CD4-positive, alpha-beta T cell treated with Interleukin-4 for 4 hours (primary cell): ENCODE data around the gene CACYBP.

Experiments
- DNase-seq: peaks from one replicate; pipeline ENCODE4 v3.0.0-alpha.2; 2020

CACYBP gene

GRCh38 chr1:174999936-175000696 lies at the start of gene CACYBP:
Gene CACYBP, plus strand, starts transcription at chr1:174999947. Its CDS starts 234 bp downstream, at chr1:175000181.
- peak; percentile 27 for DNase-seq

DNA sequence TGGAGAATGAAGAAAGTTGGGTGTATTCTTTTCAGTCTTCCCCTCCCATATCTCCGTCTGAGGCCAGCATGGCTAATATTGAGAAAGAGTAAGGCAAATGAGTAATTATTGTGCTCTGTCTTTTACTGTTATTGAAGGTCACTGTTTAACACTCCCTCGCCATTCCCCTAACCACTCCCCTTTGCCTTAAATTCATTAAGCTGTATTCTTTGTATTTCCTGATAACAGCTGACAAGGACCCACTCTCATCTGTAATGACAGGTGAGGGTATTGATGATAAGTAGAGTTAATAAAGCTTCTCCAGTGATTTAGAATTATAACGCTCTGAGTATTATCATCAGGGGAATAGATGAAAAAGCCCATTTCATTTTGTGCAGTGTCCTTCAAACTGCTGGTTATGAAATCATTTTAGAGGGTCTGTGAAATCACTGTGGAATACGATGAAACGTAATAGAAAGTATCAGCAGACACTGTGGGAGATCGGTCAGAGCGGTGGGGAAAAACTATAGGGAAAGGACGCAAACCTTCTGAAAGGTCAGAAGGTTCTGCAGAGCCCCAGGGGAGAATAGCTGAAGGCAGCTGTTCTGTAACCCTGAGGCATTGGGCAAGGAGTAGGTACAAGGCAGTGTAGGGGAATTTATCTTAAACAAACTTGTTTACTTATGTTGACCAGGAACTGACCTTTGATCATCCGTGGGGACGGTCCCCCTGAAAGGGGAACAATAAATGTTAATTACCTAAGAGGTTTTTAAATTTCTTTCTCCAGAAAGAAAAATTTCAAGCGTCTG lies 46.3 kb upstream of the CACYBP start:
- no peak for DNase-seq

DNA sequence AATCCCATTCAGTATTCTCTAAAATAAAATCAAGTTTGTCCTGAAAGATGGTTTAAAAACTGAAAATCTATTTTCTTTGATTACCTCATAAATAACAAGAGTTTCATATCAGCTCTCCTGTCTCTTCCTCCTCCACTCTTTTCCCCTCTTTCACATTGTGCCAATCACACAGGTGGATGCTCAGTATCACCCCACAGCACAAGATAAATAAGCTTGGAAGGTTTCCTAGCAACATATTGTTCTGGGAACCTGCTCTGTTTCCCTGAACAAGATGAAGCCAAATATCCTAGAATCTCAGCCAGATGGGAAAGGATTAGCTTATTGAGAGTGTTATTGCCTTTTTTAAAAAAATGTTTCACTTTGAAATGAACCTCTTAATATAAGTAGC lies 45.7 kb upstream of the CACYBP start:
- no peak for DNase-seq

- DNase-seq = no peak
These were observed 44.8 kb upstream of the CACYBP start for GRCh38 chr1:174954671-174955669.

- DNase-seq = no peak
These were observed 43.7 kb upstream of the CACYBP start for GRCh38 chr1:174956086-174956485.

GRCh38 chr1:174956976-174957375 lies 42.8 kb upstream of the CACYBP start:
- no peak for DNase-seq

- DNase-seq = no peak
These were observed 41.9 kb upstream of the CACYBP start for GRCh38 chr1:174957829-174958228.

DNA sequence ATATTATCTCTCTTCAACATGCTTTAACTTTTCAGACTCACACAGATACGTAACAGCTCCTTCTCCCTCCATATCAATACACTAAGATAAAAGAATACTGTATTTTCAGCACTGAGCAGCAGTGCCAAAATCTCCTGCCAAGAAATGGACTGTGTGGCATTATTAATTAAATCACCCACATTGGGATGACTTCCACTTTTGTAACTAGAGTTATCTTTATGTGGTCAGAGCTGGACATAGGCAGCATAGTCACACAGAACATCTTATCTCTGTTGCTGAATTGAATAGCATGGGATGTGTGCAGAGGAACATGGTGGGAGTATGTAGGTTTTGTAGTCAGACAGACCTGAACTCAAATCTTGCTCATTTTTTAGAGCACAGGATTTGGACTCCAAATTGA lies 41.4 kb upstream of the CACYBP start:
- DNase-seq = no peak

DNA sequence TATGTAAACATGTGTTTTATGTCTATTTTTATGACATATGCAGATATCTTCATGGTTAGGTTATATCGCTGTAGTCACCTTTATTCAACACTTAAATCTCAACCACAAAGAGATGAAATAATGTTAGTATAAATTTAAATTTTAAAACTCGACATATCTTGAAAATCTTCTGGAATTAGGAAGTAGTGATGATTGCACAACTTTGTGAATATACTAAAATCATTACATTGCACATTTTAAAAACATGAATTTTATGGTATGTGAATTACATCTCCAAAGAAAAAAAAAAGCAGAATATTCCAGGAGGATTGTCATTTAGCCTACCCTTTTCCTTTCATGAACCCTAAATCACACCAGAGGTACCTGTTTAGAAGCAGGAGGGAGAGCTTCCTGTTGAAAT lies 39.4 kb upstream of the CACYBP start:
- no peak for DNase-seq

DNA sequence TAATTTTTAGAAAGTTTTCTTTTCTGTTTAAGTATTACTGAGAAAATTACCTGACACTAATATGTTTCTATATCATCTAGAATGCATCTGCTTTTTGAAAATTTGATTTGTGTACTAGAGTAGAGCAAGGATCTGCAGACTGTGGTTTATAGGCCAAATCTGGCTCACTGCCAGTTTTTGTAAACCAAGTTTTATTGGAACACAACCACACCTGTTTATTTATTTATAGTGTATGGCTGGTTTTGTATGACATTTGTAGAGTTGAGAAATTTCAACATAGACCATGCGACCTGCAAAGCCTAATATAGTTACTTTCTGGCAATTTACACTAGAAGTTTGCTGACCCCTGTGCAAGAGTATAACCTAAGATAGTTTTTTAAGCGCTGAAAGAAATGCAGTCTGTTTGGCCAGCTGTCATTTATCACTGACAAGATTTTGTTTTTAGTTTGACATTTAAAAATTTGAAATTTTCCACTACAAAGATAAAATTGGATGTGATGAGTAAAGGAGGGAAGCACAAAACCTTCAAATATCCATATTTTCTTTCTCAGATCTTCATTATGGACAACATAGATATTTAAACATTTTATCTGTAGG lies 36.1 kb upstream of the CACYBP start:
- no peak for DNase-seq

DNA sequence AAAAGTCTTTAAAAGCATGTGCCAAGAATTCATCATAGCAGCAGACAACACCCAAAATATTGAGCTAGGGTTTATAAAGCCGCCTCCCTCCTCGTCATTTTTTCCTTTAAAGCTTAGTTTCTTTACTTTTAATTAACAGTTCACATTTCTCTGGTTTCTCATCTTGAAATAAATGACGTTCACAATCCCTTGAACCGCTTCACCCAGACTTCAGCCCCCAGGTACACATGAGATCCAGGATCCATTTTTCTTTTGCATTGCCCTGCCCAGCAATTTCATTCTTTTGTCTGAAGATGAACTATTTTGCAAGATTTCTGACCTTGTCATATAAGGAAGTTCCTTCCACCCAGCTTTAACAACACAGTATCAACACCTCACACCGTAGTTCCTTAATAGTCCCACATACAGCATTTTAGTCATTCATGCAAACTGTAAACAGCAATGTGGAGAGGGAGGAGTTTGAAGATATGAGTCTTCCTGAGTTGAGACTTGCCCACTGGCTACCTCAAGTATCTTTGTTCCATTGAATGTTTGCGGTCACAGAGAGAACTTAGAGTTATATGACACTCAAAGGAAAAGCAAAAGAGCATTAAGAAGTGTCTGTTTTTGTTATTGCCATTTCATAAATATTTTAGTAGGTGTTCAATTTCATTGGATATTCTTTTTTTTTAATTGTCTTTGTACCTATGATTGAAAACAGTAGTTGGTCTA lies 35.3 kb upstream of the CACYBP start:
- DNase-seq = peak; percentile 90

- peak; percentile 64 for DNase-seq
These were observed 34.8 kb upstream of the CACYBP start for GRCh38 chr1:174964972-174965361.

GRCh38 chr1:174965362-174966007 lies 34.3 kb upstream of the CACYBP start:
- DNase-seq = no peak

DNA sequence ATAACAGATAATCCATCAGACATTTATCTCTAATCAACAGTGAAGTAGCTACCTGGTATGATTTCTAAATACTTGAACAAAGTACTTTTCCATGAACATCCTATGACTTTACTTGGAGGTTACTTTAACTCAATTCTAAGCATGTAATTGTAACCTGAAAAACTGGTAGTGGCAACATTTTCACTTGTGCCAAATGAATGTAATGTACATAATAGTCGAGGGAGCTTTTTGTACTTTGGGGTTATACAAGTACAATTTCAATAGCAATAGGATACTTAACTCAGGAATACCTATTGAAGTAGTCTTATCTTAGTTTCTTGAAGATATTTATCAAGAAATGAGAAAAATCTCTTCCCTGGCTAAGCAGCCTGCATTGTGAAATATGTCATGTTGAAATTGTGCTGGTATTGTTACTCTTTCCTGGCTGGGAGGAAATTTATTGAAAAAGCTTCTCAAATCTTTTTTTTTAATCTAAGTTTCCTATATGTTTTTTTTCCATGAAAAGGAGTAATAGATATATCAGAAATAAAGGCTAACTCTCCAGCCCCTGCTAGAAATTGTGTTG lies 33.7 kb upstream of the CACYBP start:
- no peak for DNase-seq

- peak; percentile 76 for DNase-seq
These were observed 31.7 kb upstream of the CACYBP start for GRCh38 chr1:174967845-174968705.

DNA sequence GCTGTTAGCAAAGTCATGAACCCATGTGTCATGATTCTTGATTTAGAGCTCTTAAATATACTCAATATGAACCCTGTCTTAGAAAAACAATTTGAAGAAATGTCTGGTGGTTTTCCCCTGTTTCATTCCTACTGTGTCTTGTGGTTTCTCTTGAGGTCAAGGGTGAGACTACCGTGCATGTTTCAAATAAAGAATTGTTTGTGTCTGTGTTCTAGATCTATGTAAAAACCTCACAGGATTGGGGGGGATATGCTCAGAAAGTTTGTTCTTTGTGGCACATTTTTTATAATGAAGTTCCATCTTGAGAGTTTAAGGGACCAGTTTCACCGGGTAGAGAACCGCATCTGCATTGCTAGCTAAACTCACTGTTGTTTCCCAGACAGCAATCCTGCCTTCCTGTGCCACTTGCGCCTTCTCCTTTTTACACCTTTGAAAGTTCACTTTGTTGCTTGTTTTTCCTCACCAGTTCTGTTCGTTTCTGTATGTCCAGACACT lies 30.9 kb upstream of the CACYBP start:
- DNase-seq = peak; percentile 92

GRCh38 chr1:174969977-174970376 lies 29.8 kb upstream of the CACYBP start:
- DNase-seq = no peak

- DNase-seq = no peak
These were observed 28.3 kb upstream of the CACYBP start for GRCh38 chr1:174971466-174971865.

- no peak for DNase-seq
These were observed 27.8 kb upstream of the CACYBP start for GRCh38 chr1:174971902-174972301.

DNA sequence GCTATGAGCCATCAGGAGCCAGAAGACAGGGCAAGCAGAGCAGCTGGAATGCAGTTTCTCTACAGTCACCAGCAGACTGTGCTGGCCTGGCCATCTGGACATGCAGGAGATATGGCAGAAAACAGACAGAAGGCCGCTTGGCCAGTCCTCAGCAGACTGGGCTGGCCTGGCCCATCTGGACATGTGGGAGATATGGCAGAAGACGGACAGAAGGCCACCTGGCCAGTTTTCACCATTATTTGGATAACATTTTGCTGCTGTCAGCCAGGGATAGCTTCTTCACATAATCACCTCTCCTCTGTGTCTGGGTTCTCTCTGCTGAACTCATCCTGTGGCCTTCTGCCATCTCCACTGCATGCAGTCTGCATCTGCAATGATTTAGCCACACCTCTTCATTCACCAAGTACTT lies 25.0 kb upstream of the CACYBP start:
- no peak for DNase-seq
